ENCODE measurements around the gene CDKN2C.

DNA sequence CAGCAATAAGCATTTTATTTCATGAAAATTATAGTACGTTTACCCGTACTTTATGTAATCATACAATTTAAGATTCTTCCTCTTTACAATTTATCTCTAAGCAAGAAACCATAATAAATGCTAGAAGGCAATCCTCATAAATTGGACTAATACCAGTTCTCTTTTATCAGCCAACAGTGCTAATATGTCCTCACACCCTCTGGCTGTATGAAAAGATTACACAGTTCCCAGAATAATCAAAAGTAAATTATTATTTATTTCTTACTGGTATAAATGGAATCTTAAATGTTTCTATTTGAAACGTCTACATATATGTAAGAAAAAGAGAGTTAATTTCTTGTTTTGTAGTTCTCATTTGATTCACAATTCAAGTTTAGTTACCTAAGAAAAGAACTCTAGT, 3.1 kb upstream of the CDKN2C start:
- TF ChIP-seq, protein P1, sequence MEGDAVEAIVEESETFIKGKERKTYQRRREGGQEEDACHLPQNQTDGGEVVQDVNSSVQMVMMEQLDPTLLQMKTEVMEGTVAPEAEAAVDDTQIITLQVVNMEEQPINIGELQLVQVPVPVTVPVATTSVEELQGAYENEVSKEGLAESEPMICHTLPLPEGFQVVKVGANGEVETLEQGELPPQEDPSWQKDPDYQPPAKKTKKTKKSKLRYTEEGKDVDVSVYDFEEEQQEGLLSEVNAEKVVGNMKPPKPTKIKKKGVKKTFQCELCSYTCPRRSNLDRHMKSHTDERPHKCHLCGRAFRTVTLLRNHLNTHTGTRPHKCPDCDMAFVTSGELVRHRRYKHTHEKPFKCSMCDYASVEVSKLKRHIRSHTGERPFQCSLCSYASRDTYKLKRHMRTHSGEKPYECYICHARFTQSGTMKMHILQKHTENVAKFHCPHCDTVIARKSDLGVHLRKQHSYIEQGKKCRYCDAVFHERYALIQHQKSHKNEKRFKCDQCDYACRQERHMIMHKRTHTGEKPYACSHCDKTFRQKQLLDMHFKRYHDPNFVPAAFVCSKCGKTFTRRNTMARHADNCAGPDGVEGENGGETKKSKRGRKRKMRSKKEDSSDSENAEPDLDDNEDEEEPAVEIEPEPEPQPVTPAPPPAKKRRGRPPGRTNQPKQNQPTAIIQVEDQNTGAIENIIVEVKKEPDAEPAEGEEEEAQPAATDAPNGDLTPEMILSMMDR (IDR thresholded peaks at IDR 0.05; ENCODE audit: insufficient read depth, low read length): no peak
- TF ChIP-seq POLR2AphosphoS5 (IDR thresholded peaks at IDR 0.05; ENCODE audit: low read depth) (no peak), SPI1 (IDR thresholded peaks at IDR 0.05; ENCODE audit: borderline replicate concordance, low read depth) (no peak)
